Breast epithelium (tissue), 3 donors: ENCODE measurements around the gene FBXL13.

Experiments
- POLR2A ChIP-seq: fragments of 450-650 bp; IDR thresholded peaks from one replicate; pipeline ENCODE4 v1.6.1; 2016; ENCODE audit warnings: antibody characterized with exemption, mild to moderate bottlenecking, moderate library complexity
- POLR2AphosphoS5 ChIP-seq, 3 donors: sonication (generic); formaldehyde crosslinking; IDR thresholded peaks; one replicate each; pipeline ENCODE4 v1.6.1; 2017; ENCODE audit warnings: antibody characterized with exemption in 3 of 3
- TF ChIP-seq, protein P1 (sequence below), 3 donors: fragments of 450-650 bp; IDR thresholded peaks; one replicate each; pipeline ENCODE4 v1.5.1; 2016 to 2017; ENCODE audit warnings: antibody characterized with exemption in 3 of 3, mild to moderate bottlenecking in 3 of 3, moderate library complexity in 3 of 3

DNA sequence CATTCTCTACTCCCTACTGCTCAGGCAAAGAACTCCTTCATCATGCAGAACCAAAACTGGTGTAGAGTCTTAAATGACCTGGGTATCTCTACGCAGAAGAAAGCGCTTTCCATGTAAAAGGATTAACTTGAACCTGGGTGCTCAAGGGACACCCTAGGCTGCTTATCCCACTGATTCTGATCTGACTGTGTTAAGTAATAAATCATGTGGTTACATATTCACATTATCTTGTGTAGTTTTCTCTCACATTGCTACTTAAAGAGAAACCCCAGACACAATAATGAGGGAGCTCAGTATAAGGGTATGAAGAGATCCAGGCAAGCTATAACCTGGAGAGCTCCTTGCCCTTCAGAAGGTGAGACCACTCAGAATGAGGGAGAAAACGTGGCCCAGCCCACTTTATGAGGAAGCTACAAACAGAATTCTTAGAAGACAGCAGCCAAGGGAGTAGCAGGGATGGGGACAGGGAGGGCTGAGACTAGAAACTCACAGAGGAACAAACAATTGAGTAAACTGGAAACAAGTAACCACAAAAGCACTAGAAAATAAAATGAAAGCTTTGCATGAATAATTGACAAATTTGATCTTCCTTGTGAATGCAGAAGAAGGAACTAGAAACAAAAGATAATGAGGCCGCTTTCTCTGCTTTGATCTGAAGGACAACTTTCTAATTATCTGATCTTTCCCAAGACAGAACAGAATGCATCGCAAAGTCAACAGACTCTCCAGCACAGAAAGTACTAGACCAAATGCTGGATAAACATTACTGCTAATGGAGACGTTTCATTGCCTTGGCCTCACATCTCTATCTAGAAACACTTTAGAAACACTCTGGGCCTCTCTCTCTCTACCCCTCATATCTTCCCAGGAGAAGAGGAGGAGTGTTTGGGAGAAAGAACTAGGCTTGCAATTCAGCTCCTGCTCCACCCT is 85.7 kb downstream of the FBXL13 start:
- TF ChIP-seq POLR2A (no peak), POLR2AphosphoS5 (IDR thresholded peaks at IDR 0.05) (no peak)
- TF ChIP-seq, protein P1, sequence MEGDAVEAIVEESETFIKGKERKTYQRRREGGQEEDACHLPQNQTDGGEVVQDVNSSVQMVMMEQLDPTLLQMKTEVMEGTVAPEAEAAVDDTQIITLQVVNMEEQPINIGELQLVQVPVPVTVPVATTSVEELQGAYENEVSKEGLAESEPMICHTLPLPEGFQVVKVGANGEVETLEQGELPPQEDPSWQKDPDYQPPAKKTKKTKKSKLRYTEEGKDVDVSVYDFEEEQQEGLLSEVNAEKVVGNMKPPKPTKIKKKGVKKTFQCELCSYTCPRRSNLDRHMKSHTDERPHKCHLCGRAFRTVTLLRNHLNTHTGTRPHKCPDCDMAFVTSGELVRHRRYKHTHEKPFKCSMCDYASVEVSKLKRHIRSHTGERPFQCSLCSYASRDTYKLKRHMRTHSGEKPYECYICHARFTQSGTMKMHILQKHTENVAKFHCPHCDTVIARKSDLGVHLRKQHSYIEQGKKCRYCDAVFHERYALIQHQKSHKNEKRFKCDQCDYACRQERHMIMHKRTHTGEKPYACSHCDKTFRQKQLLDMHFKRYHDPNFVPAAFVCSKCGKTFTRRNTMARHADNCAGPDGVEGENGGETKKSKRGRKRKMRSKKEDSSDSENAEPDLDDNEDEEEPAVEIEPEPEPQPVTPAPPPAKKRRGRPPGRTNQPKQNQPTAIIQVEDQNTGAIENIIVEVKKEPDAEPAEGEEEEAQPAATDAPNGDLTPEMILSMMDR (IDR thresholded peaks at IDR 0.05) = no peak
